Measurements from ENCODE around the gene C1QL1.

C1QL1 gene

DNA sequence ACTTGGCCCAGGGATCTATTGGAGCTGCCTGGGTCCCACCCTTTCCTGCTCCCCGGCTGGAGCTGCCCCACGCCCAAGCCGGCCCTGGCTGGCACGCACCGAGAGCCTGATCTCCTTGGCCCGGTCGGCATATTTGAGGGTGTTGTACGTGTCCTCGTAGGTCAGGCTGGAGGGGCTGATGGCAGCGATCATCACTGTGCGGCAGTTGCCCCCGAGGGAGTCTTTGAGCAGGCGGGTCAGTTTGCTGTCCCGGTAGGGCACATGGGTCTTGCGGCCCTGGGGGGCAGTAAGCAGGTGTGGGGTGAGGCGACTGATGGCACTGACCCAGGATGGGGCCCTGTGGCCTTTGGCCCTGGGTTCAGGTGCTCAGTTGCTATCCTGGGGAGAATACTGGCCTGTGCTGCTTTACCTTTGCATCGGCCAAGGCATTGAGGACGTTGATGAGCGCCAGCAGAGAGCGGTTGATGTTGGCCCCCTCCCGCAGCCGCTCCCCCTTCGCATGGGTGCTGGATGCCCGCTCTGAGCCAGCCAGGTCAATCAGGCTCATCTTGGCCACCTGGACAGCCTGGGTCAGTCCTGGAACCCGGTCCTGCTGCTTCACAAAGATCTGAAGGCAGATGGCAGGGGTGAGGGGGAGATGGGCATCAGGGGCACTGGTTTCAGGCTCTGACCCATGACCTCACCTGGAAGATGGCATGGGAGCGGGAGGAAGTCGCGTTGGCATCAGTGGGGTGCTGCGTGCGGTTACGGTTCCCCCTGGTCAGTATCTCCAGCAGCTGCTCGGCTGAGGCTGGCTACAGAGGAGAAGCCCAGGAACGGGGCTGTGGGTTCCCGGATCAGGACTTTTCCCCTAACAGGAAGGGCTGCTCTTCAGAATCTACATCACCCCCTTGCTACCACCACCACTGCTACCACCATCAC, 34.0 kb downstream of the C1QL1 start:
- Histone ChIP-seq H2AFZ (ENCODE audit: low read length) (no peak overlapping the region), H4K20me1 (ENCODE audit: insufficient read depth, low read length) (no peaks in the 10 kb centered on the region), H3K9ac (ENCODE audit: low read length) (no peak overlapping the region), H3K36me3 (ENCODE audit: insufficient read depth, low read length) (peaks cover 94% of the 10 kb centered on the region), H3K79me2 (ENCODE audit: insufficient read depth, low read length) (peaks cover 18% of the 10 kb centered on the region), H3K4me2 (ENCODE audit: low read length) (no peak overlapping the region), H3K9me2 (ENCODE audit: low read depth, low read length) (no peaks in the 10 kb centered on the region), H3K27me3 (ENCODE audit: insufficient read depth, low read length) (no peaks in the 10 kb centered on the region), H3K9me3 (ENCODE audit: low read length) (no peaks in the 10 kb centered on the region), H3K4me3 (ENCODE audit: low read depth, low read length, poor library complexity, severe bottlenecking) (no peak overlapping the region), H3K4me1 (ENCODE audit: insufficient read depth, low read length, severe bottlenecking) (no peaks in the 10 kb centered on the region), H3F3A (ENCODE audit: insufficient read depth, low read length) (peaks cover 6% of the 10 kb centered on the region; the same call in 1 of the 2 replicates), H3K27ac (ENCODE audit: low read depth, low read length, poor library complexity, severe bottlenecking) (no peak overlapping the region)
- TF ChIP-seq, protein P1, sequence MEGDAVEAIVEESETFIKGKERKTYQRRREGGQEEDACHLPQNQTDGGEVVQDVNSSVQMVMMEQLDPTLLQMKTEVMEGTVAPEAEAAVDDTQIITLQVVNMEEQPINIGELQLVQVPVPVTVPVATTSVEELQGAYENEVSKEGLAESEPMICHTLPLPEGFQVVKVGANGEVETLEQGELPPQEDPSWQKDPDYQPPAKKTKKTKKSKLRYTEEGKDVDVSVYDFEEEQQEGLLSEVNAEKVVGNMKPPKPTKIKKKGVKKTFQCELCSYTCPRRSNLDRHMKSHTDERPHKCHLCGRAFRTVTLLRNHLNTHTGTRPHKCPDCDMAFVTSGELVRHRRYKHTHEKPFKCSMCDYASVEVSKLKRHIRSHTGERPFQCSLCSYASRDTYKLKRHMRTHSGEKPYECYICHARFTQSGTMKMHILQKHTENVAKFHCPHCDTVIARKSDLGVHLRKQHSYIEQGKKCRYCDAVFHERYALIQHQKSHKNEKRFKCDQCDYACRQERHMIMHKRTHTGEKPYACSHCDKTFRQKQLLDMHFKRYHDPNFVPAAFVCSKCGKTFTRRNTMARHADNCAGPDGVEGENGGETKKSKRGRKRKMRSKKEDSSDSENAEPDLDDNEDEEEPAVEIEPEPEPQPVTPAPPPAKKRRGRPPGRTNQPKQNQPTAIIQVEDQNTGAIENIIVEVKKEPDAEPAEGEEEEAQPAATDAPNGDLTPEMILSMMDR (IDR thresholded peaks at IDR 0.05; ENCODE audit: low read length) = no peak
- no peak for TF ChIP-seq EZH2 (IDR thresholded peaks at IDR 0.05; ENCODE audit: borderline replicate concordance, low read length)

DNA sequence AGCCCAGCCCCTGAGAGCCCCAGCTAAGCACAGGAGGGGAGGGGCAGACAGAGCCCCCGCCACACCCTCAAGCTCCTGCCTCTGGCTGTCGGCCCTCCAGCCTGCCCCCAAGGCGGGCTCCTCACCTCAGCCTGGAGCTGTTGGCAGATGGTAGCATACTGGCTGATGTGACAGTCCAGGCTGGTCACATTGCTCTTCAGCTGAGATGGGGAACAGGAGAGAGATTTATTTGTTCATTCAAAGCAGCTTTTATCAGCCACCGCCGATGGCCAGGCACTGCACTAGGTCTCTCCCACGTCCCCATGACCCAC, 35.4 kb downstream of the C1QL1 start:
- no peak overlapping the region for H3K4me3 ChIP-seq (ENCODE audit: low read depth, low read length, poor library complexity, severe bottlenecking)
- H3K79me2 ChIP-seq (ENCODE audit: insufficient read depth, low read length) = peaks cover 9% of the 10 kb centered on the region; the same call in 1 of the 2 replicates
- H3K9me2 ChIP-seq (ENCODE audit: low read depth, low read length) = no peaks in the 10 kb centered on the region
- H3K27me3 ChIP-seq (ENCODE audit: insufficient read depth, low read length) = no peaks in the 10 kb centered on the region
- no peak overlapping the region for H3K27ac ChIP-seq (ENCODE audit: low read depth, low read length, poor library complexity, severe bottlenecking)
- no peak for TF ChIP-seq EZH2 (IDR thresholded peaks at IDR 0.05; ENCODE audit: borderline replicate concordance, low read length)
- TF ChIP-seq, protein P1 (IDR thresholded peaks at IDR 0.05; ENCODE audit: low read length) = no peak
- H3K4me1 ChIP-seq (ENCODE audit: insufficient read depth, low read length, severe bottlenecking) = no peaks in the 10 kb centered on the region
- peaks cover 95% of the 10 kb centered on the region for H3K36me3 ChIP-seq (ENCODE audit: insufficient read depth, low read length)
- H2AFZ ChIP-seq (ENCODE audit: low read length) = no peak overlapping the region
- no peaks in the 10 kb centered on the region for H3K9me3 ChIP-seq (ENCODE audit: low read length)
- no peaks in the 10 kb centered on the region for H4K20me1 ChIP-seq (ENCODE audit: insufficient read depth, low read length)
- no peak overlapping the region for H3K9ac ChIP-seq (ENCODE audit: low read length)
- peaks cover 6% of the 10 kb centered on the region; the same call in 1 of the 2 replicates for H3F3A ChIP-seq (ENCODE audit: insufficient read depth, low read length)
- H3K4me2 ChIP-seq (ENCODE audit: low read length) = no peak overlapping the region

DNA sequence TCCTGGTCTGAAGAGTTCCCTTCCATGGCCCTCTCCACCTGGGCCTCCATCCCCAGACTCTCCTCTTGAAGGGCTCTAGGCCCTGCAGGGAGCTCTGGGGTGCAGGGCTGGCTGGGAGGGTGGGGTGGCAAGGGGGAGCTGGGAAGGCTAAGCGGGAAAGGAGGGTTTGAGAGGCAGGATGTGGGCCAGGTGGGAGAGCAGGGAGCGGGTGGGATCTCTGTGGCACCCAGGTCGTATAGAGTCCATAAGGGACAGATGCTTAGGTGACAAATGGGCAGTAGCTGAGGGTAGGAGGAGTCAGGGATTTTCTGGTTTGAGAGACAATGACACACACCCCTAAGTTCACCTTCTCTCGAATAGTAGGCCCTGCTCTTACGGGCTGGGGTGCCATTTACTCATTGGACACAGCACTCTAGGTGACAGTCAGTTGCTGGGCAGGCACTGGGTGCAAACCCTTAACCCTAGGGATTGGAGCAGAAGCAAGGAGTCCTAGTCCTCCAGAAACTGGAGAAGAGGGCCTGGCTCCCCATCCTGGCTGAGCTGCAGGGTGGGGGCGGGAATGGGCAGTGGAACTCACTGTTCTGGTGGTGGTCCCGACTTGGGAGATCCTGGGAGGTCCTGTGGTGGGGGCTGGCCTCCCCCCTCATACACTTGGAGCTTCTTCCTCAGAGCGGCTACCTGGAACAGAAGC, 35.9 kb downstream of the C1QL1 start:
- Histone ChIP-seq H3K9me2 (ENCODE audit: low read depth, low read length) (no peaks in the 10 kb centered on the region), H3K27me3 (ENCODE audit: insufficient read depth, low read length) (no peaks in the 10 kb centered on the region), H4K20me1 (ENCODE audit: insufficient read depth, low read length) (no peaks in the 10 kb centered on the region), H3K36me3 (ENCODE audit: insufficient read depth, low read length) (peaks cover 95% of the 10 kb centered on the region), H3K79me2 (ENCODE audit: insufficient read depth, low read length) (peaks cover 4% of the 10 kb centered on the region; the same call in 1 of the 2 replicates), H3K27ac (ENCODE audit: low read depth, low read length, poor library complexity, severe bottlenecking) (no peak overlapping the region), H3K4me2 (ENCODE audit: low read length) (no peak overlapping the region), H3K9me3 (ENCODE audit: low read length) (no peaks in the 10 kb centered on the region), H3F3A (ENCODE audit: insufficient read depth, low read length) (peaks cover 2% of the 10 kb centered on the region; the same call in 1 of the 2 replicates), H3K4me1 (ENCODE audit: insufficient read depth, low read length, severe bottlenecking) (no peaks in the 10 kb centered on the region), H2AFZ (ENCODE audit: low read length) (no peak overlapping the region), H3K4me3 (ENCODE audit: low read depth, low read length, poor library complexity, severe bottlenecking) (no peak overlapping the region), H3K9ac (ENCODE audit: low read length) (no peak overlapping the region)
- TF ChIP-seq, protein P1 (IDR thresholded peaks at IDR 0.05; ENCODE audit: low read length) = no peak
- no peak for TF ChIP-seq EZH2 (IDR thresholded peaks at IDR 0.05; ENCODE audit: borderline replicate concordance, low read length)

Data from OCI-LY1 (cell line).